HL-60/S4 treated with retinoic acid at 250 ng/mL for 4 days and 3 days (cell line): ENCODE results near the gene STXBP2.

Source experiments
- in situ Hi-C: fragments of 300-500 bp; cut with MboI; formaldehyde crosslinking; loops from 2 replicates; pipeline ENCODE4 v1.7.0; 2022; ENCODE audit warnings: low sequenced_read_pairs

Gene STXBP2

GRCh38 chr19:7648265-7649014 lies 11.5 kb downstream of the STXBP2 start:
- in situ Hi-C loops = no loop called here

DNA sequence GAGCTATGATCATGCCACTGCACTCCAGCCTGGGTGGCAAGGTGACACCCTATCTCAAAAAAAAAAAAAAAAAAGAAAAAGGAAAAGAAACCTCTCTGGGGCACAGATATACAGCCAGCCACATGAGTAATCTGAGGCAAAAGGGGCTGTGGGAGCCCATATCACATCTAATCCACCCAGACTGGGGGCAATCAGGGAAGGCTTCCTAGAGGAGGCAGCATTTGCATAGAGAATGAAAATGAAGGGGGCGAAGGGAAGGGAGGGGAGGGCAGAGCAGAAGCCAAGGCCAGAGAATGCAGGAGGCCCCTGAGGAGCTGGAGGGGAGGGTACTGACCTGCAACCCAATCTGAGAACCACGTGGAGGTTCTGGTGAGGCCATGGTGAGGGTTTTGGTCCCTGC lies 13.2 kb downstream of the STXBP2 start:
- in situ Hi-C loops = no loop called here

DNA sequence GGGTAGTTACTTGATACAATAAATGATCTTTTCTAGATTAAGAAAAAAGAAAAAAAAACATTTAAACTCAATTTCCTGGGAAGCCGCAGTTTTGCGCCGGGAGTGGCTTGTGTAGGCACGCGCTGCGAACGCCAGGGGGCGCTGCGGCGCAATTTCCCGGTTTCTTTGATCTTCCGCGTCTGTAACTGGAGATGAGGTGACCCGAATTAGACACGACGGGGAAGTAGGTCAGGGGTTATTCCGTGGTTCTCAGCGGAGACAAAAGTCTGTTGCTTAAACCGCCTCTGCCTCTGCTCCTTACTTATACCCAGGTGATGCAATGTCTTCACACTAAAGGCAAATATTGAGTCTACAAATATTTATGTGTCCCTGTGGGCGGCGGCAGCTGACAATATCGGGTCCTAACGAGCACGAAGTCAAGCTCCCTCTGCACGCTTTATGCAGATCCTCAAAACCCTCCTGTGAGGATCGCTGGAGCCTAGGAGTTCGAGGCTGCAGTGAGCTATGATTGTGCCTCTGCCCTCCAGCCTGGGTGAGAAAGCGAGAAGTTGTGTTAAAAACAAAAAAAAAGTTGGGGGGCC lies 15.2 kb downstream of the STXBP2 start:
- in situ Hi-C loops = no loop called here

DNA sequence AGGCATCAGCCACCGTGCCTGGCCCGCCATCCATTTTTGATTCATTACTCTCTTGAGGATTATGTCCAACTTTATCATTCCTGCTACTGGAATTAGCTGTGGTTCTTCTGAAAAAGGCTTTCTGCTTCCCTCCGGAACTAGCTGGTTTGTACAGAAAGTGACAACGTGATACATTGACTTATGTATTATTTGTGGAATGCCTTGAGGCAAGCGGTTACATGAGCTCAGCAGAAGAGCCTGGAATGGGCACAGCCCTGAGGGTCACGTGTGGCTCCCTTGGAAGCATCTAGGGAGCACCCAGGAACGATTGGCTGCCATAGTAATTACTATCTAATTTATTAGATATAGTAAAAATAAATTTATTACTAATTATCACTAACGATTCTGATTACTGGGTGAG lies 17.5 kb downstream of the STXBP2 start:
- in situ Hi-C loops = no loop called here

GRCh38 chr19:7655581-7655980 lies 18.7 kb downstream of the STXBP2 start:
- in situ Hi-C loops = no loop called here

DNA sequence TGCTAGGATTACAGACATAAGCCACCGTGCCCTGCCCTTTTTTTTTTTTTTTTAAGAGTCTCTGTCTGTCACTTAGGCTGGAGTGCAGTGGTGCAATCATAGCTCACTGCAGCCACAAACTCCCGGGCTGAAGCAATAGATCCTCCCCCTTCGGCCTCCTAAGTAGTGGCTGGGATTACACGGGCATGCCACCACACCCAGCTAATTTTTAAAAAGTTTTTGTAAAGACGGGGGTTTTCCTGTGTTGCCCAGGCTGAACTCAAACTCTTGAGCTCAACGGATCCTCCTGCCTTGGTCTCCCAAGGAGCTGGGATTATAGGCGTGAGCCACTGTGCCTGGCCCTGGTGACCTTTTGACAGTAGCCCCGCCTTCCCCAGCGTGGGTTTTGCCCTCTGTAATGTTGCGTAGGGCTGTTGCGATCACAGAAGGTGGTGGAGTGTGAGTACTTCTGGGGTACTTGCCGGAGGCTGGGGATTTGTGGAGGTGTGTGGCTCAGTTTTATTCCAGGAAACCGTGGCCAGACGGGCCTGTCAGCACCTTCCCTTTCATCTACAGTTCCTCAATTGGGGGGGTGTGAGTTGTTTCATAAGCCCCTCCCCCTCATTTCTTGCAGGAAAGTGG lies 20.3 kb downstream of the STXBP2 start:
- in situ Hi-C loops = no loop called here

- in situ Hi-C loops = no loop called here
Measured at GRCh38 chr19:7658219-7658686, 21.3 kb downstream of the STXBP2 start.

GRCh38 chr19:7661744-7662538 lies 25.0 kb downstream of the STXBP2 start:
- in situ Hi-C loops = no loop called here

DNA sequence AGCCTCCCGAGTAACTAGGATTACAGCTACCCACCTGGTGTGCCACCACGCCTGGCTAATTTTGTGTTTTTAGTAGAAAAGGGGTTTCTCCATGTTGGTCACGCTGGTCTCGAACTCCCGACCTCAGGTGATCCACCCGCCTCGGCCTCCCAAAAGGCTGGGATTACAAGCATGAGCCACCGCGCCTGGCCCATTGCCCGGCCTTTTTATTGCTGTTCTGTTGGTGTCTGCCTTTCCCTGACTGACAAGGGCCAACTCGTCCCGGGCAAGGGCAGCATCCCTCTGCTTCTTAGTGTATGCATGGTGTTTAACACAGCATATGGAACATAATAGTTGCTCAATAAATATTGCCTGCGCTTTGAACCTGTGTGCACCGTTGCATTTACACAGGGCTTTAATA lies 25.7 kb downstream of the STXBP2 start:
- in situ Hi-C loops = no loop called here

- in situ Hi-C loops = no loop called here
Measured at GRCh38 chr19:7663706-7664105, 26.8 kb downstream of the STXBP2 start.

DNA sequence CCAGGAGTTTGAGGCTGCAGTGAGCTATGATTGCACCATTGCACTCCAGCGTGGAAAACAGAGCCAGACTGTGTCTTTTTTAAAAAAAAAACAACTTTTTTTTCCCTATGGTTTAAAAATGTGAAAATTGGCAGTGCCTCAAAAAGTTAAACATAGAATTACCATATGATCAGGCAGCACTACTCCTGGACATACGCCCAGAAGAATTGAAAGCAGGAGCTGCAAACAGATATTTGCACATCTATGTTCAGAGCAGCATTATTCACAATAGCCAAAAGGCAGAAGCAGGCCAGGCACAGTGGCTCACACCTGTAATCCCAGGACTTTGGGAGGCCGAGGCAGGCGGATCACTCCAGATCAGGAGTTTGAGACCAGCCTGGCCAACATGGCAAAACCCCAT lies 28.2 kb downstream of the STXBP2 start:
- in situ Hi-C loops = no loop called here

DNA sequence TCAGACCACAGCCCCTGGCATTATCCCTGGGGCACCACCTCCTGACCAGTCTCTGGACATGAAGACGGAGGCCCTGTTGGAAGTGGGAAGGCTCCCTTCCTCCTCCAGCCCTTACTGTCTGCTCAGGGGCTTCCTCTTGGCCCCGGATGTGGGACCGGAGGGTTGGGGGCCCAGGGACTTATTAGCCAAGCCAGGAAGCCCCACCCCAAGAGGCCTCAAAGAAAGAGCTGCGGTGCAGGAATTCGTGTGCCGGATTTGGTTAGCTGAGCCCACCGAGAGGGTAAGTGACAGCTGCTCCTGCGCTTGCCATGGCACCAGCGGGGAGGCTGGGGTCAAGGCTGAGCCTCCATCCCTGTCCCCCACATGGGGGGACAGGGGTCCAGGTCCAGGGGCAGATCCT lies 31.9 kb downstream of the STXBP2 start, which contains the start of gene RETN:
Gene RETN (plus strand): TSS at position 208 of the 400 bp plus-strand sequence. CDS start 278 bp downstream, outside the sequence.
- in situ Hi-C loops = no loop called here

DNA sequence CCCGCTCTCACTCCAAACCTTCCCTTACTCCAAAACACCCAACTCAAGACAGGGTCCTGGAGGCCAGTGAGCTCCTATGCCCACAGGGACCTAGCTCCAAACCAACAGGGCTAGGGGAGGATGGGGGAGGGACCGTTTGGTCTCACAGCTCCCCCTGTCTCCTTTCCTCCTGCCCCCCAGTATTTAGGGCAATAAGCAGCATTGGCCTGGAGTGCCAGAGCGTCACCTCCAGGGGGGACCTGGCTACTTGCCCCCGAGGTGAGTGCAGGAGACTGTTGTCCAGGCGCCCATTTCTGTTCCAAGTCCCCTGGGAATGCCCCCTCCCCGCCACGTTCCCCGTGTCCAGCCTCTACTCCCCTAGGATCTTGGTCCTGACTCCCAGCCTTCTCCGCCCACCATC lies 32.7 kb downstream of the STXBP2 start:
- in situ Hi-C loops = no loop called here

DNA sequence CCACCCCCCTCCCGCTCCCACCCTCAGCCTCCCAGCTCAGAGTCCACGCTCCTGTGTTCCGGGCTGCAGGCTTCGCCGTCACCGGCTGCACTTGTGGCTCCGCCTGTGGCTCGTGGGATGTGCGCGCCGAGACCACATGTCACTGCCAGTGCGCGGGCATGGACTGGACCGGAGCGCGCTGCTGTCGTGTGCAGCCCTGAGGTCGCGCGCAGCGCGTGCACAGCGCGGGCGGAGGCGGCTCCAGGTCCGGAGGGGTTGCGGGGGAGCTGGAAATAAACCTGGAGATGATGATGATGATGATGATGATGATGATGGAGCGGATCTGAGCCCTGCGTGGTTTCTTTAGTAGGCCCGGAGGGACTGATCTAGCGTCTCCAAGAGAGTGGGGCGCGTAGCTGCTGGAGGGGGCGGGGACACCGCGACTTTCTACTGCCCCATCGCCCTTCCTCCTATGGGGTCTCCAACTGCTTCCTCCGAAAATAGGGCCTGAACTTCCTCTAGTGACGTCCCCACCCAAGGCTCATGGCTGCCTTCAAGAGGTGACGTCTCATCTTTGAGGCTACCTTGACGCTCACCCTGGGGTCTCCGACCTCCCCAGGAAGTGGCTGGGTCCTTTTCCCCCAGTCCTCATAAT lies 33.4 kb downstream of the STXBP2 start:
- in situ Hi-C loops = no loop called here

DNA sequence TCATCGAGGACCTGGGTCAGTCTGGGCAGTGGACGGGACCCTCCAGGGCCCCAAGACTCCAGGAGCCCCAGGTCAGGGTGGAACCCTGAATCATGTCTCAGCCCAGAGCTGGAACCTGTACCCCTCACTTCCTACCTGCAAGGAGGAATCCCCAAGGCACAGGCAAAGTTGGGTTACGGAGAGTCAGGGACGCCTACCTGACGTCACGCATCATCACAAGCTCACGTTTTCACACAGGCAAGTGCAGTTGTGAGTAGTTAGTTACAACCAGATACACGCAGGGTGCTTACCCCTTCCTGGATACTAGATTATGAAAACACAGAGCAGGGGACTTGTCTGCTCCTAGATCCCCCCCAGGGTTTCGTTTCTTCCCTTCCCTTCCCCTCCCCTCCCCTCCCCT lies 33.9 kb downstream of the STXBP2 start:
- in situ Hi-C loops = no loop called here

DNA sequence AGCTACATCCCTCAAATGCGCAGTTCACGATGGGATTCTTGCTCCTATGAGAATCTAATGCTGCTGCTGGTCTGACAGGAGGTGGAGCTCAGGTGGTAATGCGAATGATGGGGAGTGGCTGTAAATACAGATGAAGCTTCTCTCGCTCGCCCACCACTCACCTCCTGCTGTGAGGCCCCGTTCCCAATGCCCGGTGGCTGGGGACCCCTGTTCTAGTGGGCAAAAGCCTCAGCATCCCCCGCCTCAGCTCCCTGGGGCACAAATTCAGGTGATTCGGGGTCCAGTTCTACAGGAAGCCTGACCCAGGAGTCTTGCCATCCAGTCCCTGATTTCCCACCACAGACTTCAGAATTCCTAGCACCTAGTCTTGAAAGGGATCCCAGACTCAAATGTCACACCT lies 35.6 kb downstream of the STXBP2 start:
- in situ Hi-C loops = no loop called here

DNA sequence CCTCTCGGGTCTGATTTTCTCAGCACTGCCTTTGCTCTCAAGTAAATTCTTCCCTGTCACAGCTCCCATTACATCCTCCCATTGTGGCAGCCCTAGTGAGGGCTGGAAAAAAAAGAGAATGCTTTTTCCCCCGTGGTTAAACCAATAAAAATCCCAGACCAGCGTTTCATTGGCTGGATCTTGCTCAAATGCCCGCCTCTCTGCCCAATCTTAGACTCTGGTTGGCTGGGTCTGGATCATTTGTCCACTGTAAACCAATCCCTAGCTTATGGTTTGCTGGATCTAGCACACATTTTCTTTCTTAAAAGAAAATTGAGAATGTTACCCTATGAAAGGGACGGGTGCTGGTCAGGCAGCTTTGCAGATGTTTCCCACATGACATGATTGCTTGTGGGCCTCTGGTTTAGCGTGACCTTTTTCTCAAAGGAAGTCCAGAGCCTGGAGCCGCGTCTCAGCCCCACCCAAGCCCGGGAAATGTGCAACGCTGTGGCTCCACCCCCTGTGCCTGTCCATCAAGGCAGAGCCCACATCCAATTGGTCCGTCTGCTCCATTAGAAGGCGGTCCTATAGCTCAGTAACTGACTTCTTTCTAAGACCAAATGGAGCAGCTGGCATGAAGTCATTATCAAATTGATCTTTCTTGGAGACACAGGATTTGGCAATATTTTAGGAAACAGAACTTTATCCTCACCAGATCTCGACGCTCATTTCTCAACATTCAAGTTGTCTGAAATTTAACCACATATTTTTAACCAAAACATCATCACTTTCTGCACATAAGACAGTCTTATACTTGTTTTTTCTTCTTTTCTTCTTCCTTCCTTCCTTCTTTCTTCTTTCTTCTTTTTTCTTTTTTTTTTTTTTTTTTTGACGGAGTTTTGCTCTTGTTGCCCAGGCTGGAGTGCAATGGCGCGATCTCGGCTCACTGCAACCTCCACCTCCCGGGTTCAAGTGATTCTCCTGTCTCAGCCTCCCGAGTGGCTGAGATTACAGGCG lies 37.4 kb downstream of the STXBP2 start:
- in situ Hi-C loops = no loop called here

GRCh38 chr19:7676376-7676775 lies 39.5 kb downstream of the STXBP2 start:
- in situ Hi-C loops = no loop called here

- in situ Hi-C loops = no loop called here
Measured at GRCh38 chr19:7676854-7677253, 39.9 kb downstream of the STXBP2 start, which contains the start of gene MCEMP1. MCEMP1 (plus strand) TSS chr19:7677090; CDS start chr19:7677121, 31 bp downstream.
